Measurements from ENCODE around the gene FLNB.
A peak's percentile ranks its signal among the peaks of the same experiment; 100 is the strongest.
"Not testable (repeated sequence)": the region's sequence is repeated elsewhere in the genome, so short reads cannot be mapped to it uniquely, and the experiment has no call there.

Gene FLNB

DNA sequence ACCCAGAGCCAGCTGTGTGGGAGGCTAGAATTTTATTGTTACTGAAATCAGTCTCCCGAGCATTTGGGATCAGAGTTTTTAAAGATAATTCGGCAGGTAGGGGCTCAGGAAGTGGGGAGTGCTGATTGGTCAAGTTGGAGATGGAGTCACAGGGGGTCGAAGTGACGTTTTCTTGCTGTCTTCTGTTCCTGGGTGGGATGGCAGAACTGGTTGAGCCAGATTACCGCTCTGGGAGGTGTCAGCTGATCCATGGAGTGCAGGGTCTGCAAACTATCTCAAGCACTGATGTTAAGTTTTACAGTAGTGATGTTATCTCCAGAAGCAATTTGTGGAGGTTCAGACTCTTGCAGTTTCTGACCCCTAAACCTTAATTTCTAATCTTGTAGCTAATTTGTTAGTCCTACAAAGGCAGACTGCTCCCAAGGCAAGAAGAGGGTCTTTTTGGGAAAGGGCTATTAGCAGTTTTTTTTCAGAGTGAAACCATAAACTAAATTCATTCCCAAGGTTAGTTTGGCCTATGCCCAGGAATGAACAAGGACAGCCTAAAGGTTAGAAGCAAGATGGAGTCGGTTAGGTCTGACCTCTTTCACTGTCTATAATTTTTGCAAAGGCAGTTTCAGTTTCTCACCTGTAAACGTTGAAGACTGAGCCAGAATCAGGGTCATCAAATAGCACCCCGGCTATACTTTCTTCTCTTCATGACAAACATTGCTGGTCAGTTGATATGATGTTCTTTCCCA lies 28.2 kb downstream of the FLNB start:
- no peak for DNase-seq

DNA sequence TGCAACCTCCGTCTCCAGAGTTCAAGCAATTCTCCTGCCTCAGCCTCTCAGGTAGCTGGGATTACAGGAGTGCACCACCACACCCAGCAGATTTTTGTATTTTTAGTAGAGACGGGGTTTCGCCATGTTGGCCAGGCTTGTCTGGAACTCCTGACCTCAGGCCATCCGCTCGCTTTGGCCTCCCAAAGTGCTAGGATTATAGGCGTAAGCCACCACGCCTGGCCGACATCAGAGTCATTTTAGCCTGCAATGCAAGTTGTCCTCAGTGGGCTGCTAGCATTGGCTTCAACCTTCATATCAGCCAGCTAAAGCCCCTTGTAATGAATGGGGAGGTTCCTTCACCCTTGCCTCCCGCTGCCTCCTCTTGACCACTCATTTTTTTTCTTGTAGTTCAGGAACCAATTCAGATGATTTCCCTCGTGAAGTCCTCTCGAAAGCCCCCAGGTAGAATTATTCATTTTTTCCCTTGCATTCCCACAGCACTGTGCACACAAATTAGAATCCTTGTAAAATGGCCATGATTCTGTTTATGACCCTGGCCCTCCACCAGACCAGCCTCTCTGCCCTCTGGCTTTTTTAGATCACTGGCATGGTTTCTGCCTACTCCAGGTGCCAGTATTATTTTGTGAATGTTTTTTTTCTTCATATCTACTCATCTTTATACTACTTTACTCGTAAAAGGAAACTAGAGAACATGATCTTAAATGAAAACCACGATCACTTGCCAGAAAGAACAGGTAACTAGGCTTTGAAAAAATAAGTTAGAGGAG lies 29.1 kb downstream of the FLNB start:
- no peak for DNase-seq

DNA sequence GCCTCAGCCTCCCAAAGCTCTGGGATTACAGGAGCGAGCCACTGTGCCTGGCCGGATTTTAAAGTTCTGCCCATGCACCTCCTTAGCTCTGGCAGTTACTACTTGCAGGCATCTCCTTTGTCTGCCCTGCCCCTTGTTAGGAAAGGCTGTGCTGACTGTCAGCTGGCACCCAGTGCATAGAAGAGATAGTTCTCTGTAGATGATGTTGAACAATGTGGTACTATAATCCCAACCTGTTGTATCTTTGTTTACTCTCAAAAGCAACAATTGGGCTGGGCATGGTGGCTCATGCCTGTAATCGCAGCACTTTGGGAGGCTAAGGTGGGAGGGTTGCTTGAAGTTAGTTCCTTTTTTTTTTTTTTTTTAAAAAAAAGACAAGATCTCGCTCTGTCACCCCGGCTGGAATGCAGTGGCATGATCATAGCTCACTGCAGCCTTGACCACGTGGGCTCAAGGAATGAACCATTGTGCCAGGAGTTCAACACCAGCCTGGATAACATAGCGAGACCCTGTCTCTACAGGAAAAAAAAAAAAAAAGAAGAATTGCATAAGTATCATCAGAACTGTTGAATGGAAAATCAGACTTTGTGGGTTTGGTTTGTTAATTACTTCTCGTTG lies 30.6 kb downstream of the FLNB start:
- no peak for DNase-seq

DNA sequence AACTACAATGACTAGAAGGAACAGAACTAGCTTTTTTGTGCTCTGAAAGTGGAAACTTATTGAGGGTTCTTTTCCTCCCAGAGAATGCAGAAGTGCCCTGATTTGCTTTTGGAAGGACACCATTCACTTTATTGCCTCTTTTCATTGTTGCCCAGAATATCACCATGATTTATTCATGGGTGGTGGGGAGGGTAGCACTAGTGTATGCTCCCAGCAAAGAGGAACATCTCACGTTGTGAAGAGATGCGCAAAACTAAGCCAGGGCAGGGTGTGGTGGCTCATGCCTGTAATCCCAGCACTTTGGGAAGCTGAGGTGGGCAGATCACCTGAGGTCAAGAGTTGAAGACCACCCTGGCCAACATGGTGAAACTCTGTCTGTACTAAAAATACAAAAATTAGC lies 31.4 kb downstream of the FLNB start:
- DNase-seq = no peak

DNA sequence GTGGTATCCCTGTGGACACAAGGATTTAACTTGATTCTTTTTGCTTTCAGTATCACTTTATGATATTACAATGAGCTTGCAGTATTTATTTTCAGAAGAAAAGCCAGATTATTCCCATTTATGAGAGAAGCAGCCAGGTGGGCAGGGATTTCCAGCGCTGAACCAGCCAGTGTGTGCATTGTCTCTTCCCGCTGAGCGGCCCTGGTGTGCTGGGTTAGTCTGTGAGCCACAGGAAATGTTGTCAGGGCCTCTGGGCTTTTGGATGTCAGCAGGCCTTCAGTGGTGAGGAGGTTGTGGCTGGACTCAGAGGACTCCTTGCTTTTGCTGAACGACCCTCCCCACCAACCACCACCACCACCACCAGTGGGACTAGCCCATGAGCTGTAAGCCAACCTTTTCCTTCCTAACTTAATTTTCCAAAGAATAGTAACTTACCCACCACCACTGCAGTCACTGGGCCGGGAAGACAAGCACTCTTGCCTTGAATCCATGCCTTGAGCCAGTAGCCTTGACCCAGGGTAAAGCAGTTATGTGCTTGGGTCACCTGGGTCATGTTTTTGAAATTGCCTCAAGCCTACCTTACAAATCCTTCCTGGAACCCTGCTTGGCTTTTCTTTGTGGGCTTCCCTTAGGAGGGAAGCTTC lies 33.1 kb downstream of the FLNB start:
- no peak for DNase-seq

DNA sequence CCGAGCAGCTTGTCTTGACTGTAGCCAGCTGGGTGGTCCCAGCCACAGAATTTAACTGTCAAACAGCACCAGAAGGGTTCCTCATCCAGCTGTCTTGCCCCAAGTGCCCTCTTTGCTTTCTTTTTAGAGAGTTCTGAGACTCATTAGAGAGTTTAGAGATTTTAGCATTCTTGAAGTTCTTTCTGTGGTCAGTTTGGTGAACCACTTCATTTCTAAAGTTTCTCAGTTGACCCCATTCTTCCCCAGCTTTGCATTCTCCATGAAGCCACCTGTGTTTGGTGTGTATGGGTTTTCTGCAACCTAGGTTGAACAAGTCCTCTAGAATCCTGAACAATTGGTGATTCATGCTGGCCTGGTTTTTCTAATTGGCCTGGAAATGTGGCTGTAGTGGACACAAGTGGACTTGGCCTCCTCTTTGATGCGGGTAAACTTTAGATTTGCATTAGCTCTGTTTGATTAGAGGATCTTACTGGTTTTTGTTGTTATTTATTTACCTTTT lies 33.7 kb downstream of the FLNB start:
- DNase-seq = no peak

DNA sequence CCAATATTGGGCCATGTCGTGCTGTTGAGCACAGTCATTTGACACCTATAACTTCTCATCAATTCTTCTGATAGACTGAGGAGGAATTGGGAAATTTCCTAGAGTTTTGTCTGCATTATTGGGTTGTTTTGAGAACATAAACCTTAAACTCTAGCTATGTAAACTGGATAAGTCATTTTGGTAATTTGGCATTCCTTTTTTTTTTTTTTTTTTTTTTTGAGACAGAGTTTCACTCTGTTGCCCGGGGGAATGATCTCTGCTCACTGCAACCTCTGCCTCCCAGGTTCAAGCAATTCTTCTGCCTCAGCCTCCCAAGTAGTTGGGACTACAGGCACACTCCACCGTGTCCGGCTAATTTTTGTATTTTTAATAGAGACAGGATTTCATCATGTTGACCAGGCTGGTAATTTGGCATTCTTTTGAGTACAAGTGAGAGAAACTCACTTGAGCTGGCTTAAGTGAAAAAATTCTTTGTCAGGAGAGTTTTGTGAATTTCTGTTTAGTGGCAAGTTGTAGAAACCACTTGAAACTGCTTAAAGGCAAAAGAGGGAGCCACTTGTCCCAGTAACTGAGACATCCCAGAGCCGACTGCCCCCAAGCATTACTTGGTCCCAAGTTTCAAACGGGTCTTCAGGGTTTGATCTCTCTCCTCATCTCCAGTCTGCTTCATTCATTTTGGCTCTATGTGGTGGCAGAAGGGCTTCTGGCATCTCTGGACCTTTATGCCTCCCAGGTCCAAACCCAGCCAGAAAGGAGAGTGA lies 34.9 kb downstream of the FLNB start:
- DNase-seq = no peak

DNA sequence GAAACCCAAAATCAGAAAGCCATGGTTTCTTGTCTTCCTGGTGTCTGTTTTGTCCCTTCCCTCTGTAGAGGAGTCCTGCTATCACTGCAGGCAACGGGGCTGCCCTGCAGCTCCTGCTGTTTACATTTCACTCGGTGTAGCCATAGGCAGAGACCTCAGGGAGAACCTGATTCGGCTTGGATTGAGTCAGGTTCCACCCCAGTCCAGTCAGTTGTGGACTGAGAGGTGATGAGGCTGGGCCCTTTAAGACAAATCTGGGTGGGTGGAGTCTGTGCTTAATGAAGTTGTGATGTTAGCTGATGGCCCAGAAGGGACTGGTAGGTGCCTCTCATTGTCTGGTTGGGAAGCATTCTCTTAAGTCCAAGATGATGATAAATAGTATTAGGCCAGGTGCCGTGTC lies 35.7 kb downstream of the FLNB start:
- DNase-seq = no peak

DNA sequence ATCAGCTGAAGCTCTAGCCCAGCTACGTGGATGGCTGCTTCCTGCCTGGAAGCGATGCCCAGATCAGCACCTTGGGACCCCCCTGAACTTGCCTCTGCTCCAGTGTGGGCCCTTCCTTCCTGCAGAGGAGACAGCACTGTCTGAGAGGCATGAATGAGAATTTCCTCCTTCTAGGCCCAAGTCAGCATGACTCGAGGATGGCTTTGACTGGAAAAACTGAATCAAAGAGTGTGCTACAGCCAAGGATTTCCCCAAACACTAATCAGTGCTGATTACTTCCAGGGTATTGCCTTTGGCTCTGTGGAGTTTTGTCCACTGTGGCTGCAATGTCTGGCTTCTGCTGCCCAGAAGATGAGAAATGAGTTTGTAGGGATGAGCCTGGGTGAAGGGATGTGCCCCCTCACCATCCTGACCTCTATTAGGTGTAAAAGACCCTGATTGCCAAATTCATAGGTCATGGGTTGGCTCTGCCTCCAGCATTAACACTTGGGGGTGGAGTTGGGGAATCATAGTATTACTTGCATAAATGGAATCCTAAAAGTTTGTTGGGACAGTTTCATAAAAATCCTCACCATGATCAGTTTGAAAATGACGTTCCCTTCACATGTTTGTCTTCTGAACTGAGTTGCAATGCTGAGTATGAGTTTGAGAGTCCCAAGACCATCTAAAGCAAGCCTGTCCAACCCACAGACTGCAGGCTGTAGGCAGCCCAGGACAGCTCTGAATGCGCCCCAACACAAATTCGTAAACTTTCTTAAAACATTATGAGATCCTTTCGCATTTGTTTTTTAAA lies 36.7 kb downstream of the FLNB start:
- no peak for DNase-seq

DNA sequence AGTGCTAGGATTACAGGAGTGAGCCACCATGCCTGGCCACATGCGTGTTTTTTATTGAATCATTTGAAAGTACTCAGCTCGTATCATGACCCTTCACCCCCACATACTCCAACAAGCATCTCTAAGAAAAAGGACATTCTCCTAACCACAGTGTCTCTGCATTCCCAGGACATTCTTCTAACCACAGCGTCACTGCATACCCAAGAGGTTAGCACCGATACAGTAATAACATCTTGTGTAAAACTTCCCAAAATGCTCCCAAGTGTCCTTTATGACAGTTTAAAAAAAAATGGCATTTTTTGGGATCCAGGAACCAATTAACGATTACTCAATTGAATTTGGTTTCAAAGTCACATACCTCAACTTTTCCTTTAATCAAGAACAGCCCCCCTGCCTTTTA lies 39.6 kb downstream of the FLNB start:
- DNase-seq = no peak

DNA sequence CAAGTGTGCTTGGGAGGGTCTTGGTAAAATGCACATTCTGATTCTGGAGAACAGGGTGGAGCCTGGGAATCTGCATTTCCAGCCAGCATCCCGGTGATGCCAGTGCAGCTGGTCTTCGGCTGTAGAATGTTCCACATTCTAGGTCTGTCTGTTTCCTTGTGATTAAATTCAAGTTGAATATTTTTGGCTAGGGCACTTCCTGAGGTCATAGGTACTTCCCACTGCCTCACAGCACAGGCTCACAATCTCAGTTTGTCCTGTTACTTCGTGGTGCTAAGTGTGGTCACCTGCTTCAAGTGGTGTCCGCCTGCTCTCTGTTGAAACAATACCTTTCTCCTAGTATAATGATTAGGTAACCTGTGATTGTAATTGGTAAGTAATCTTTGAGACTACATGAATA lies 40.1 kb downstream of the FLNB start:
- DNase-seq = no peak

DNA sequence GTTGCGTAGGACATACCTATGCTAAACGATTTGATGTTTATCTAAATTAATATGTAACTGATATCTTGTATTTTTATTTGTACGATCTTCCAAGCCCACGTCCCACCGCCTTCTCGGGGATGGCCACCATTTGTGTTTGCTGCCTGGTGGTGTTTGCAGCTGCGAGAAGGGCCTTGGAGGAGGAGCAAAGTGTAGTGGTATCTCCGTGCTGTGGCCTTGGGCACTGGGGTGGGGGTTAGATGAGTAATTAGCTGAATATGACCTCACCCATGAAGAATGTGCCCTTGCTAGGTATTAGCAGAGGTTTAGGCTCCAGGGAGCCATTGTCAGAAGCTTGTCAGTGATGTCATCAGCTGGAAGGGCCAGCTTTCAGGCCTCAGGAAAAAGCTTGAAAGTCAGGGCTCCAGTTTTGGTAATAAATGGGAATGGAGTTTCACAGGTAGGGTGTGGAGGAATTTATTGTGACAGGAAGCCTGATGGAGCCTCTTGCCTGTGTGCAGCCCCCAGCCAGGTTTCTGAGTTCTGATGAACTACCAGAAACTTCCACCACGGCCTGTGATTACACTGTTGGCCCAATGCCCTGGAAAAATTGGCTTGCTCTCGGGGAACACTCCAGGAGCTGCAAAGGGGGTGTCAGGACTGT lies 41.0 kb downstream of the FLNB start:
- DNase-seq = no peak

DNA sequence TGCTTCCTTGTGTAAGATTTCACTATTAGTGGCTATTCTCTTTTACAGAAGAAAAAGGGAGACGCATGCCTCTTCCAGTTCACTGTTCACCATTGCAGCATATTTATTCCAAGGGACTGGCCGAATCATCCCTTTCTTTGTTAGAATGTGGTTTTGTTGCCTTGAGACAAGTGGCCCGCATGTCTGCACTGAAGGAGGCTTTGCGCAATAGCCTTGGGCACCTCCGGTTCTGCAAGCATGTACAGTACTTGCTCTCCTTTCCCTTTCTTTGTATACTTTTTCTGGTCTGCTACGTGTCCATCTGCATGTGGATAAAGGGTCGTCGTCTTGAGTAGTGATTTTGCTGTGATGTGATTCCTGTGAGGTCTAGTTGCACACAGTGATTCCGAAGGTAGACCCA lies 43.0 kb downstream of the FLNB start:
- DNase-seq = no peak

DNA sequence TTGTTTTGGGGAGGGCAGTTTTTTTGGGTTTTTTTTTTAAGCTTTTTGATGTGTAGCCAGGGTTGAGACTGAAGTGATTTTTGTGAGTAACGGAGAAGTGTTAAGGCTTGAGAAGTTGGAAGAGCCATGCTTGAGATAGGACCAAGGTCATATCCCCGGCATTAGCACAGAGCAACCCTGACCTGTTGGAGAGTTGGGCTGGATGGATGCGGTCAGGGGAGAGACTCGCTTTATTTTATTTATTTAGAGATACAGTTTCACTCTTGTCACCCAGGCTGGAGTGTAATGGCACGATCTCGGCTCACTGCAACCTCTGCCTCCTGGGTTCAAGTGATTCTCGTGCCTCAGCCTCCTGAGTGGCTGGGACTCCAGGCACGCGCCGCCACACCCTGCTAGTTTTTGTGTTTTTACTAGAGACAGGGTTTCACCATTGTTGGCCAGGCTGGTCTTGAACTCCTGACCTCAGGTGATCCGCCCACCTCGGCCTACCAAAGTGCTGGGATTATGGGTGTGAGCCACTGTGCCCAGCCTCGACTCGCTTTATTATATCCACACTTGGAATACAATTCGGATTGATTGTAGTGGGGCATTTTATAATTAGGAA lies 43.5 kb downstream of the FLNB start:
- not testable (repeated sequence) for DNase-seq

DNA sequence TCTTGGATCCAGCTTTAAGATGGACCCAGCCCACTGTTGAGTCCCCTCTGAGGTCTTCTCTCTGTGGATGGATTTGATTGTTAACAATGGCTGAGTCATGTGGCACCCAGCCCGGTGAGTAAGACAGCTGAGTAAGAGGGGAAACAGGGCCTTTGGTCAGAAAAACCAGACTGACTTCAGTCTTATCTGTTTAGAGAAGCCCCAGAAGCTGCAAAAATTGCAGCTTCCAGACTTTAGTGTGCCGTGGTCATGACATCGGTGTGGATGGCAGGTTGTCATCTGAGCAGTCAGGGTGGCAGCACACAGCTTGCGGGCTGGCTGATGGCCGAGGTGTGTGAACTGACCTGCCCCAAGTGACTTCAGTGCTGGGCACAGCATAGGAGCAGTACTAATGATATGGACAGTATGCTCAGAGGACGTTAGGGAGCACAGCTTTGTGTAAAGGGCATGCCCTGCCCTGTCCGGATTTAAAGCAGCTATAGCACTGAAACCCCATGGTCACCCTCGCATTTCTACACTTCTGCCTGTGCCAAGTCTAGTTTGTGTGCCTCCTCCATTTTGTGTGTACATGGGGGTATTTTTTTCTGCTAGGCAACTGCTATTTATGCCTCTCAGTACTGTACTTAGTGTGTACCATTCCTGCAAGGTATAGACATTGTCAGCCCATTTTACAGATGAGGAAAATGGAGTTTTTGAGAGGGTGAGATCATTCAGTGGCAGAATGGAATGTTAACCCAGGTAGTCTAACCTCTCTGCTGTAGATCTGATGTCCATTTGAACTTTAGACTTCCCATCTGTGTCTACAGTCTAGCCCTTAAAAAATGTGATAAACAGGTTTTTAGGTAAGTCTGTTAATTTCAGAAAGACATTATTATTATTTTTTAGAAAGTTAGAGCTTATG lies 44.4 kb downstream of the FLNB start:
- DNase-seq = peak; percentile 30 to 44

DNA sequence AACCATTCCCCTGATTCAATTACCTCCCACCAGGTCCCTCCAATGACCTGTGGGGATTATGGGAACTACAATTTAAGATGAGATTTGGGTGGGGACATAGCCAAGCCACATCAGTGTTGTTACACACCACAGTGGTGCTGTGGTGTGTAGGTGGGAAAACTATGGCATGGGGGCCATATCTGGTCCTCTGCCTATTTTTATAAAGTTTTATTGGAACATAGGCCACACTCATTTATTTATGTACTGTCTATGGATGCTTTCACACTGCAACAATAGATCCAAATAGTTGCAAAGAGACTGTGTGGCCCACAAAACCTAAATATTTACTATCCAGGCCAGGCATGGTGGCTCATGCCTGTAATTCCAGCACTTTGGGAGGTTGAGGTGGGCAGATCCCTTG lies 46.4 kb downstream of the FLNB start:
- no peak for DNase-seq

DNA sequence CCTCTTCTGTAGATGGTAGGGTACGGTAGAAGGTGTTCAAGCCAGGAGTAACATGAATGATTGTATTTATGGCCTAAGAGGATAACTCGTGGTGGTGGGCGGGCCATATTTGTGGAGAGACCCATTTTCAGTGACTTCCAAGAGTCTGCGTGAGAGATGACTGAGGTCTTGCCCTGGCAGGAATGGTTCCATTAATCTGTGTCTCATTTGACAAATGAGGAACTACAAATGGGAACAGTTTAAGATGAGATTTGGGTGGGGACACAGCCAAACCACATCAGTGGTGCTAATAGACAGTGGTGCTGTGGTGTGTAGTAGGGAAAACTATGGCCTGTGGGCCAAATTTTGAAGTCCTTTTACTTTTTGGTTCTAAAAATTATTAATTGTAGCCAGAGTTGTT lies 47.1 kb downstream of the FLNB start:
- DNase-seq = no peak

DNA sequence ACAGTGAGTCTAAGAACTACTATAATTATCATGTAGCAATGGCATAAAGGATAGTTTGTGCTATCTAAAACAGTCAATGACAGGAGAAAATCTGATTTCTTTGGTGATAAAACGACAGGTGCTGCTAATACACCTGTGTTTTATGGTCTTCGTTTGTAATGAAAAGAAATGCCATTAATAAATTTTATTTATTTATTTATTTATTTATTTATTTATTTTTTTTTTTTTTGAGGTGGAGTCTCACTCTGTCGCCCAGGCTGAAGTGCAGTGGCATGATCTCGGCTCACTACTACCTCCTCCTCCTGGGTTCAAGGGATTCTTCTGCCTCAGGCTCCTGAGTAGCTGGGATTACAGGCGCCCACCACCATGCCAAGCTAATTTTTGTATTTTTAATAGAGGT lies 47.7 kb downstream of the FLNB start:
- not testable (repeated sequence) for DNase-seq

DNA sequence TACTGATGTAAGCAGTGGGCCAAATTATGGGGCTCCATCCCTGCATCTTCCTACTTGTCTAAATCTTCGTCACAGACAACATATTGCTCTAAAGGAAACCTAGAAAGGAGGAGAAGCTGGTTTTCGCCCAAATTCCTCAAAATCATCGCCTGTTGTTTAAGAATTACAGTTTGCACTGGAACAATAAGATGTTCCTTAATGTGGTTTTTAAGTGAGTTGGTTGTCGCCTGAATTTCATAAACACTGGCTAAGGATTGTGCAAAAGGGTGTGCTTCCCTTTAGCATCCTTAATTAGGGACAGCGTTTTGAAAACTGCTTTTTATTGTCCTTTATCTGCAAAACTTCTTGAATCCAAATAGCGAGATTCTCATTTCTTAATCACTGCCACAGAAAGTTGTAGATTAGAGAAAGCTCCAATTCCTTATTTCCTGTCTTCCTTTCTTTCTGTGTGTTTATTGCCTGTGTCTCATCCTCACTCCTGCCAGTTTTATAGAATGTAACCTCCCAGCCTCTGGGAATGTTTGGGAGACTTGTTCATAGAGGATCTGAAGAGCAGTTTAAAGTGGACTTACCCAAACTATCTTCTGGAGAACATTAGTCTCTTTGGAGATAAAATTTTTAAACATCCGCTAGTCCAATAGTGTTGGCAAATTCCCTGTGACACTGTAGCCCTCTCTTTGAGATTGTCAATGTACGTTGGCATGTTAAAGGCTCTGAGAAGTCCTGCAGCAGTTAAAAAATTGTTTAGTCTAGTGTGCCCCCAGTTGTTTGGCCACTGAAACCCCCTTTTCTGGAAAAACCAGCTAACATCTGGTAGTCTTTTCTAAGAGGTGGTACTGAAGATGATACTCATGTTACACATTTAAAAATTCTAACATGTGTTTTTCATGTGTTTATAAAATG lies 50.4 kb downstream of the FLNB start:
- DNase-seq = no peak

All from stimulated activated CD4-positive, alpha-beta T cell treated with anti-CD3 and anti-CD28 coated beads, Interleukin-2, amount 100 ng/mL, for 24 hours (primary cell).